Measurements from ENCODE around the gene IMMP2L. TPM values are rescaled to one million over a fixed set of nuclear protein-coding genes. Genes with fewer than 3 reads are reported as not detected.

IMMP2L gene
- total RNA-seq, 4 donors from 2014 or later: 13.5 to 23.7 (median 18.3) TPM

- Histone ChIP-seq H3K9me3 (no peaks in the 10 kb centered on the region), H3K27ac (no peak overlapping the region), H3K4me3 (no peak overlapping the region), H3K27me3 (no peaks in the 10 kb centered on the region), H3K36me3 (no peaks in the 10 kb centered on the region), H3K4me1 (peaks cover 0 to 26% (median 4%) of the 10 kb centered on the region in 4 donors)
- no peak for DNase-seq (ENCODE audit: low spot score in 2 of 2)
- 78 to 82% methylated on average over 2 of the region's 2 CpGs for WGBS, 2 donors
- TF ChIP-seq POLR2A (IDR thresholded peaks at IDR 0.05) (no peak), EP300 (IDR thresholded peaks at IDR 0.05) (no peak), CTCF (IDR thresholded peaks at IDR 0.05) (no peak)
Measured at GRCh38 chr7:111527545-111527944, 34.7 kb downstream of the IMMP2L start.

- Histone ChIP-seq H3K27me3 (no peaks in the 10 kb centered on the region), H3K9me3 (peaks cover 0 to 11% (median 2%) of the 10 kb centered on the region in 4 donors), H3K27ac (no peak overlapping the region), H3K4me3 (no peak overlapping the region), H3K4me1 (peaks cover 0 to 8% (median 4%) of the 10 kb centered on the region in 4 donors), H3K36me3 (peaks cover 0 to 20% (median 0%) of the 10 kb centered on the region in 3 donors)
- no peak for DNase-seq (ENCODE audit: low spot score in 2 of 2)
- TF ChIP-seq EP300 (IDR thresholded peaks at IDR 0.05) (no peak), POLR2A (IDR thresholded peaks at IDR 0.05) (no peak), CTCF (IDR thresholded peaks at IDR 0.05) (no peak)
- WGBS, 2 donors: 95 to 97% methylated on average over 1 of the region's 1 CpG
Measured at GRCh38 chr7:111525100-111525499, 37.2 kb downstream of the IMMP2L start.

- no peak for DNase-seq (ENCODE audit: low spot score in 2 of 2)
- H3K27me3 ChIP-seq: no peaks in the 10 kb centered on the region
- TF ChIP-seq POLR2A (IDR thresholded peaks at IDR 0.05) (no peak), CTCF (IDR thresholded peaks at IDR 0.05) (no peak), EP300 (IDR thresholded peaks at IDR 0.05) (no peak)
- H3K4me1 ChIP-seq: no peaks in the 10 kb centered on the region
- H3K4me3 ChIP-seq: no peak overlapping the region
- no peak overlapping the region for H3K27ac ChIP-seq
- H3K9me3 ChIP-seq: peaks cover 0 to 11% (median 2%) of the 10 kb centered on the region in 4 donors
- peaks cover 0 to 34% (median 0%) of the 10 kb centered on the region in 3 donors for H3K36me3 ChIP-seq
Measured at GRCh38 chr7:111521660-111522059, 40.6 kb downstream of the IMMP2L start.

GRCh38 chr7:111518264-111518663 lies 44.0 kb downstream of the IMMP2L start:
- H3K27ac ChIP-seq: no peak overlapping the region
- H3K4me1 ChIP-seq: no peaks in the 10 kb centered on the region
- H3K27me3 ChIP-seq: no peaks in the 10 kb centered on the region
- H3K4me3 ChIP-seq: no peak overlapping the region
- H3K9me3 ChIP-seq: peaks cover 0 to 11% (median 2%) of the 10 kb centered on the region in 4 donors
- H3K36me3 ChIP-seq: peaks cover 0 to 34% (median 0%) of the 10 kb centered on the region in 3 donors
- TF ChIP-seq EP300 (IDR thresholded peaks at IDR 0.05): no peak
- no peak for TF ChIP-seq CTCF (IDR thresholded peaks at IDR 0.05)
- no peak for TF ChIP-seq POLR2A (IDR thresholded peaks at IDR 0.05)
- 53 to 60% methylated on average over 2 of the region's 2 CpGs for WGBS, 2 donors
- DNase-seq (ENCODE audit: low spot score in 2 of 2): no peak

DNA sequence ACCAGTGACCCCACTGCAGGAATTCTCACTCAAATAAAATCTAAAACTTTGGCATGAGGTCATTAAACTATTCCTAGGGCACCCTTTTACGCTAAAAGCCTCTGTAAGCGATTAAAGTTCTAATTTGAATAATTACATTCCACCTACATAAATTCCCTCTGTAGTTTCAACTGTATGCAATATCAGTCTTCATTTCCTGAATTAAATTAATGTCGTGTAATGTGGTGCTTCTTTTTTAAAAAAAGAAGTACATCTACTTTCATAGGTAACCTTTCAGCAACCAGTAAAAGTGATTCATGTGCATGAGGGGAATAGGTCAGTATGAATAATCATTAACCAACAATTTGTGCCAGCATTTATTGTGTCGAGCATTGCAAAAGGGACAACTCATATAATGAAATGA lies 44.7 kb downstream of the IMMP2L start:
- no peaks in the 10 kb centered on the region for H3K4me1 ChIP-seq
- peaks cover 0 to 11% (median 5%) of the 10 kb centered on the region in 4 donors for H3K9me3 ChIP-seq
- 58 to 61% methylated on average over 4 of the region's 4 CpGs for WGBS, 2 donors
- H3K27ac ChIP-seq: no peak overlapping the region
- H3K36me3 ChIP-seq: peaks cover 0 to 34% (median 0%) of the 10 kb centered on the region in 3 donors
- no peaks in the 10 kb centered on the region for H3K27me3 ChIP-seq
- TF ChIP-seq EP300 (IDR thresholded peaks at IDR 0.05) (no peak), CTCF (IDR thresholded peaks at IDR 0.05) (no peak), POLR2A (IDR thresholded peaks at IDR 0.05) (no peak)
- DNase-seq (ENCODE audit: low spot score in 2 of 2): no peak
- H3K4me3 ChIP-seq: no peak overlapping the region
